T1000 (cell line): ENCODE measurements around the gene FAM50B.
A peak's percentile ranks its signal among the peaks of the same experiment; 100 is the strongest.

ENCODE experiments used
- DNase-seq: peaks from one replicate; lab custom pipeline; 2025; ENCODE audit warnings: mixed read lengths; lab: John Stamatoyannopoulos, UW

FAM50B gene

GRCh38 chr6:3848925-3849605, at the start of gene FAM50B:
FAM50B (plus strand) TSS chr6:3849373; CDS start chr6:3849812, 439 bp downstream.
- DNase-seq: peak; percentile 88

DNA sequence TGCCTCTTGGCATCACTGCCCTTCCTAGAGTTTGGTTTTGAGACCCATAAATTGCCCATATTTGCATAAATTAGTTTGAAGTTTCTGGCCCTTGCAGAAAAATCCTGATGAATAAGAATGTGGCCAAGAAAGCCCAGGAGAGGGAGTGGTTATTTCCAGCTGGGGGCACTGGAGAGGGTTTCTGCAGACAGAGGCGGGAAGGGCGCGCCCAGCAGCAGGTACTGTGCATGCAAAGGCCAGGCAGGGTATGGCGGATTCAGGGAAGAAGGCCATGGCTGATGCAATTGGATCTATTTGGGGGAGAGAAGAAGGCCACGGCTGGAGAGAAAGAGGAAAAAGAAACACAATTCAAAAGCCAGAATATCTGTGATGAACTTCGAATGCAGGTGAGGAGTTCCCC, 49.5 kb upstream of the FAM50B start:
- DNase-seq: no peak

DNA sequence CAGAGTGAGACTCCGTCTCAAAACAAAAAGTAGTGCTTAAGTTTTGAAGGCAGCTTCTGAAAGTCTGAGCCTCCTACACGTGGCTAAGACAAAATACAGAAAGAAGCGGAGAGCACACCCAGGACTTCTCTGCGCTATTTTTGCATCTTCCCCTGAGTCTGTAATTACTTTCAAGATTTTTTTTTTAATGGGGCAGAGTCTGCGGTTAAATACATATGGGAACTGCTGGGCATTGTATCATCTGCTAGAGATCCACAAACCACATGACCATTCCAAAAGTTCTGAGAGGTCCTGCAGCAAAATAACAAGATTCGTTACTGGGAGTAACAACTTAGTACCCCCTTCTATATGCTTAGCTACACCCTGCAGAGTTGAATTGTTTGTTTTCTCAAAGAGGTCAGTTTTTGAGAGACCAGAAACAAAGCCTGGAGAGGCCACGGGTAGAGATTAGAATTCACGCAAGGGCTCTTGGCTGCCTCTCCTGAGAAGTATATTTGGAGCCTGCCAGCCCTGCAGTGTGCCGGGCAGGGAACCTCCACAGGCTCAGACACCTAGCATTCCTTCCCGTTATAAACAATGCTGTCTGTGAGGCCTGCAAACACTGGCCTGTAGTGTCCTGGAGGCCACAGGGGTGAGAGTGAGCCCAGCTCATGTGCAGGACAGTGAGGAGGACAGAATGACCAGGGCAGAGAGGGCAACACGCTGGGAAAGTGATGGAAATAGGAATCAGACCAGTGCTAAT, 48.2 kb upstream of the FAM50B start:
- no peak for DNase-seq

DNA sequence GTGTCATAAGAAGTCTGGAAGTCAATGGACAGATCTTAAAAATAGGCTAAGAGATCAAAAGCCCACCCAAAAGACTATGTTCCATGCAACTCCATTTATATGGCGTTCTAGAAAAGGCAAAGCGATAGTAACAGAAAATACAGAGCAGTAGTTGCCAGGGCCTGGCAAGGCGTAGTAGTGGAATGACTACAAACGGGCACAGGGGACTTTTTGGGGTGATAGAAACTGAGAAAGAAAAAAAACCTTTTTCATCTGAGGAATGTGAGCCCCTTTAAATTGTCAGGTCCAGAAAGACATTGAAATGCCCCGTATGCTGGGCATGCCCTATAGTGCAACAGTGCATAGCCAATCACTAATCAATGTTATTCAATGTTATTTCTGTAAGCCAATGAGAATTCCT, 47.2 kb upstream of the FAM50B start:
- DNase-seq: no peak

DNA sequence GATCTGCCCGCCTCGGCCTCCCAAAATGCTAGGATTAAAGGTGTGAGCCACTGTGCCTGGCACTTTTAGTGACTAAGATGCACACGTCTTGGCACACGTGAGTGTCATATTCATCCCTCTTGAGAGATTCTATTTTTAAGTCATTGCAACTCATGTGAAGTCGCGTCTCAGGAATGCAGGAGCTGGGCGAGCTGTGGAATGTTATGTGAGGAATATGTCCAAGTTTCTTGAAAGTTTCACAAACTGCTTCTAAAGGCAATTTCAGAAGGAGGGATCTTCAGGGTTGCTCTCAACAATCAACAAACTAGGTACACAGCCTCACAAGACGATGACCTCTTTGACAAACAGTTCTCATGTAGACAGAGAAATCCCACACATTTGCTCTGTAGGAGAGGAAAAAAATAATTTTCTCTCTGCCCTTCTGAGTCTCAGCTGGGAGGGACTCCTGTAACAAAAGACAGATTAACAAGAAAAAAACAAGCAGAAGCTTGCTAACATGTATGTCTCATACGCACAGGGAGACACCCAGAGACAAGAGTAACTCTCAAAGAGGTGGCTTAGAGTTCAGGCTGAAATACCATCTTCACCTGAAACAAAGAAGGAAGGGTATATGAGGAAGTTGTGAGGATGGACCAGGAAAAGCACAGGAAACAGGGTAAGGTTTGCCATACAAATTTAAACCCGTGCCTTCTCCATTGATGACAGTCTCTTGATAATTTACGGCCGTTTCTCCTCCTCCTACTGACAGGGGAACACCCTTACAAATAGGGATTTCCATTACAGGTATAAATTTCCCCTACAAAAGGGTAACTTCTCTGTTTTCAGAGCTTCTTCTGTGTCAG, 45.3 kb upstream of the FAM50B start:
- no peak for DNase-seq

DNA sequence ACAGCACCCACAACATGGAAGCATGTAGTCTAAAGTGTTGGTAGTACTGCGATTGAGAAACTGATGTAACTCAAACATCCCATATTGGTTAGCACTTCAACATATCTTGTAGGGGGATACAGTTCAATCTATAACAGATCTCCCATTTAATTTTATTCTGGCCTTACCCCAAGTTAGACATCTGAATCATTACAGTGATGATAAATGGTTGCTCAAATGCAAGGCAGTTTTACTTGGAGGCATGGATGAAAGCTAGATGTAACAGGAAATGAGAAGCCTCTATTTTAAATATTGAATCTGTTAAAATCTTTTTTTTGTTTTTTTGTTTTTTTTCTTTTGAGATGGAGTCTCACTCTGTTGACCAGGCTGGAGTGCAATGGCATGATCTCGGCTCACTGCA, 44.2 kb upstream of the FAM50B start:
- no peak for DNase-seq

DNA sequence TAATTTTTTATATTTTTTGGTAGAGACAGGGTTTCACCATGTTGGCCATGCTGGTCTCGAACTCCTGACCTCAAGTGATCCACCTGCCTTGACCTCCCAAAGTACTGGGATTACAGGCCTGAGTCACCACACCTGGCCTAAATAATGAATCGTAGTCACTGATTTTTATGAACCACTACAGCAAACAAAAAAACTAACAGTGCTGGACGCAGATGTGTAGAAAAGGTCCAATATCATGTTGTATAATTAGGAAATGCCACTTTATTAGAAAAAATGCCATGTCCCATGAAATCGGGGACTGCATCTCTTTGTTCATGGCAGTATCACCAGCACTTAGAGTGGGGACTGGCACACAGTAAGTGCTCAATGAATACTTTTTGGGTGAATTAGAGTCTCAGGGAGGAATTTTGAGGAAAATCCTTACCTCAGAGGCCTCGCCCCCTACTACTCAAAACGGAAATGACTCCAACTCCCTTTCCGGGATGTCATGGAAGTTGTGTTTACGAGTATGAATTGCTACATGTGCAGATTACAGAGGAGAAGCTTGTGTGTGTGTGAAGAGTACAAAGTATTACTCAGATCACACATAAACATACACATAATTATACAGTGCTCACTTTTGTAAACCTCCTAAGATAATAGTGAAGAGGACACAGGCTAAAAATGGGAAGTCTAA, 43.6 kb upstream of the FAM50B start:
- DNase-seq: no peak

GRCh38 chr6:3806169-3806922, 42.8 kb upstream of the FAM50B start:
- DNase-seq: no peak

DNA sequence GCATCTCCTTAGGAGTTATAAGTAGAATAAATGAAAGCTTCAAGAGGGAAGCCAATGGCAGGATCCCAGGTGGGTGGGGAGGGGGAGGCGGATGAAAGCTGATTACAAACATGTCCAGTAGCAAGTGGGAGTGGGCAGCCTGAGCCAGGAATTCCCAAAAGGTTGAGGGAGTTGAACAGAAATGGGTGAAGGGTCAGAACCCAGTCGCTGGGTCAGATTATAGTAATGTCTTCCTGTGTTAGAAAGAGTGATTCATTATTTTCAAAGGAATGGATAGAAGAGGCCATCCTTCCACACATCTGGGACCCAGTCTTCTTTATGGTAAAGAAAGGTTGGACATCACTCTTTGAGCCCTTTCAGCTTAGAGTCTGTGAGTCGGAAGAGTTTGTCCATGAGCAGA, 41.0 kb upstream of the FAM50B start:
- no peak for DNase-seq

- DNase-seq: peak; percentile 79
Observed at GRCh38 chr6:3808759-3809514, 40.2 kb upstream of the FAM50B start.

- no peak for DNase-seq
Observed at GRCh38 chr6:3809515-3809891, 39.7 kb upstream of the FAM50B start.

DNA sequence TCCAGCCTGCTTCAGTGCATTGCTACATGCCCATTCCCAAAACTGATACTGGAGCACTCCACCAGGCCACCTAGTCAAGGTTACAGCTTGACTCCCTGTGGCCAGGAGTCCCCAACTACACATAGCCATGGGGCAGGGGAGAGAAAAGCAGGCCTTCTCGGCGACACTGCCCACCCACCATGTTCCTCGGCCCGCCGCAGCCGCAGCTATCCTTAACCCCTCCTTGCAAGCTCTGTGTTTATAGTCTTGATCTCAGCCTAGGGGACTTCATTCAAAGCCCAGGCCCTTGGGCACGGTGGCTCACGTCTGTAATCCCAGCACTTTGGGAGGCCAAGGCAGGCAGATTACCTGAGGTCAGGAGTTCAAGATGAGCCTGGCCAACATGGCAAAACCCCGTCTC, 39.2 kb upstream of the FAM50B start:
- no peak for DNase-seq

GRCh38 chr6:3811191-3811590, 38.0 kb upstream of the FAM50B start:
- no peak for DNase-seq

GRCh38 chr6:3812596-3812995, 36.6 kb upstream of the FAM50B start:
- DNase-seq: no peak

DNA sequence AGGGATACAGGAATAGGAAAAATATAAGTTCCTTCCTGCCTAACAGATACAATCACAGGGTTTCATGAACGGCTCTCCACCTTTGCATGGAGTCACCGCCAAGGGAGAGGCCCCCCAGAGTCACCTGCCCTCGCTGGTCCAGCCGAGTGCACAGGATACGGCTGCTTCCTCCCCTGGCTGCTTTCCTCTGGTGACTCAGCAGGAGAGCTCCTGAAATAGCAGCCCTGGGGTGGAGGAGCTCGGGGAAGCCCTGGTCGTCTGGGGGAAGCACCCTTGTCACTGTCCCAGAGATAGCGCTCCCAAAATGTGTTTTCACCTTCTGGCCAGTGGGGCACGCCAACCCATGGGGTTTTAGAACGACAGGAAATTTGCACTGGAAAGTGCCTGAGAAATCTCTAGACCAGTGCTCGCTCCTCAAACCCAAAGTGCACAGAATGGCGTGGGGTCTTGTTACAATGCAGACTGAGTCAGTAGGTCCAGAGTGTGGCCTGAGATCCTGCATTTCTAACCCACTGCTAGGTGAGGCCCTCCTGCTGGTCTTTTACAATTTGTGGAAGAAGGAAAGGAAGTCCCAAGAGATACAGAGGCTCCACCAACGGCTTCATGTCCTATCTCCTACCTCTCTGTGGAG, 35.9 kb upstream of the FAM50B start:
- no peak for DNase-seq

DNA sequence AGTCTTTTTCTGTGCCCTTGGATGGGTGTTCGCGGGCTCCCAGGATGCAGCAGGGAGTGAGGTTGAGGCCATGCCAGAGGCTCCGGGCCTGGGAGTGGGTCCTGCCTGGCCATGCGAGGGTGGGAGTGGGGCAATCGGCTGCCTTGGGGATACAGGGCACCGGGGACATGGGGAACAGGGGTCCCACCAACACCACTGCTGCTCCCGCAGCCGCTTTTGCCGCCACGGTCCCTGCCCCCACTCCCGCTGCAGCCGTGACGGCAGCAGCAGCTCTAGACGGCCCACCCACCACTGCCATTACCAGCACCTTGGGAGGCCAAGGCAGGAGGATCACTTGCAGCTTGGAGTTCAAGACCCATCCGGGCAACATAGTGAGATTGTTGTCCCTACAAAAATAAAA, 35.3 kb upstream of the FAM50B start:
- DNase-seq: no peak

DNA sequence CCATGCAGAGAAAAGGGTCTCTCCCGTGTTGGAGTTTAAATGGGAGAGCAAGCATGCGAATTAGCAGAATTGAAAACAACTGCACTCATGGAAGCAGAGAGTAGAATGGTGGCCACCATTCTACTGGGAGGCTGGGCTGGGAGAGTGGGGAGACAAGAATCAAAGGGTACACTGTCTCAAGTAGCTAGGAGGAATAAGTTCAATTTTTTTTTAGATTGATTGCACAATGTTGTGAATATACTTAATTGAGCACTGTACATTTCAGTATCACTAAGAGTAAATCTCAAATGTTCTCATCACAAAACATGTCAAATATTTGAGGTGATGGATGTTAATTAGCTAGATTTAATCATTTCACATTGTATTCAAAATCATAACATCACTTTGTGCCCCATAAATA, 34.6 kb upstream of the FAM50B start:
- DNase-seq: no peak

- DNase-seq: no peak
Observed at GRCh38 chr6:3816251-3816650, 32.9 kb upstream of the FAM50B start.

DNA sequence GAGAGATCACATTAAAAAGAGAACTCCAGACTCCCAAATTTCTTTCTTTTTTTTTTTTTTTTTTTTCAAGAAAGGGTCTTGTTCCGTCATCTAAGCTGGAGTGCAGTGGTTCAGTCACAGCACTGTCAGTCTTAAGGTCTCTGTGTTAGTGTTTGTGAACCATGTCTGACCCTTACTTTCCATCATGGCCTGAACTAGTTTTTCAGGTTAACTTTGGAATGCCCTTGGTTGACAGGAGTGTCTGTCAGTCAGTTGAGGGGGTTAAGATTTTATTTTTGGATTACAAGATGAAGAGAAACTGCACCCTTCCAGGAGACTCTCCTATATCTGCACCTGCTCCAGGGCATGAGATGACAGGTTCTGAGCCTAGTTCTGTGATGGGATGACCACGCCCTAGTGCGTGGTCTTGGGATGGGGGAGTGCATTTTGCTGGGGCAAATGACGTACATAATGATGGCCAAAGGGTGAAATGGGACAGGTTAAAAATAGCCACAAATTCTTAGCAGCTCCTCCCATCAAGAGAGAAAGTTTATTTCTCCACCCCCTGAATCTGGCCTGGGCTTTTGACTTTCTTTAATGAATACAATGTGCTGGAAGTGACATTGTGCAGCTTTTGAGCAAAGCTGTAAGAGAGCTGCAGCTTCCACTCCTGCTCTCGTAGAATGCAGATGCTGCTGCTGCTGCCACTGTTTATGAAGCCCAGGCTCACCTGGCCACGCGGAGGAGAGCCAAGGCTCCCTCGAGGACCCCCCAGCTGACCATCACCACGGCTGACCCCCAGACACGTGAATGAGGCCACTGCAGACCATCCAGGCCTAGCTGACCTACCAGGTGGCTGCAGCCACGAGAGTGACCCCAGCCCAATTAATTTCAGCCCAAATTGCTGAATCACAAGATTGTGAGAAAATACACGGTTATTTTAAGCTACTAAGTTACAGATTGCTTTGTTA, 29.7 kb upstream of the FAM50B start:
- DNase-seq: no peak
